AG09309 (cell line): Measurements from ENCODE around the gene SNX33.
"Not testable (repeated sequence)": the region's sequence is repeated elsewhere in the genome, so short reads cannot be mapped to it uniquely, and the experiment has no call there.

Experiments
- DNase-seq: peaks from one replicate; pipeline ENCODE4 v3.0.0-alpha.2; 2010; ENCODE audit warnings: low read depth
- H3K4me3 ChIP-seq: 2 replicates; pipeline ENCODE4 v1.5.1; 2011; ENCODE audit warnings: mild to moderate bottlenecking, low read depth, low read length, moderate library complexity; ENCODE audit not compliant: control insufficient read depth
- CTCF ChIP-seq: IDR thresholded peaks from 2 replicates; pipeline ENCODE4 v1.5.1; 2011; ENCODE audit warnings: mild to moderate bottlenecking, low read depth, low read length, inconsistent platforms; ENCODE audit not compliant: insufficient read depth, control insufficient read depth; ENCODE audit errors: missing control alignments

Gene SNX33

GRCh38 chr15:75695220-75695619 lies 47.5 kb downstream of the SNX33 start:
- no peak for DNase-seq
- H3K4me3 ChIP-seq: no peak overlapping the region
- TF ChIP-seq CTCF: no peak

- no peak for TF ChIP-seq CTCF
- H3K4me3 ChIP-seq: no peak overlapping the region
- DNase-seq: no peak
These were observed 48.1 kb downstream of the SNX33 start for GRCh38 chr15:75695634-75696310.

GRCh38 chr15:75696311-75696720 lies 48.6 kb downstream of the SNX33 start:
- no peak for DNase-seq
- H3K4me3 ChIP-seq: no peak overlapping the region
- no peak for TF ChIP-seq CTCF

GRCh38 chr15:75696854-75697259 lies 49.1 kb downstream of the SNX33 start:
- no peak for DNase-seq
- no peak overlapping the region for H3K4me3 ChIP-seq
- TF ChIP-seq CTCF: no peak

- no peak for TF ChIP-seq CTCF
- no peak for DNase-seq
- H3K4me3 ChIP-seq: no peak overlapping the region
These were observed 49.8 kb downstream of the SNX33 start for GRCh38 chr15:75697523-75697922.

GRCh38 chr15:75697974-75698747 lies 50.4 kb downstream of the SNX33 start:
- DNase-seq, H3K4me3 ChIP-seq: not testable (repeated sequence)

- not testable (repeated sequence) for DNase-seq, H3K4me3 ChIP-seq
These were observed 51.8 kb downstream of the SNX33 start for GRCh38 chr15:75699517-75699916.

GRCh38 chr15:75699961-75700874 lies 52.5 kb downstream of the SNX33 start:
- DNase-seq, H3K4me3 ChIP-seq: not testable (repeated sequence)

GRCh38 chr15:75701071-75702003 lies 53.6 kb downstream of the SNX33 start:
- not testable (repeated sequence) for DNase-seq, H3K4me3 ChIP-seq
